PFSK-1 (cell line): Measurements from ENCODE around the gene GLT8D2.

Experiments
- FOXP2 ChIP-seq: optimal IDR thresholded peaks from 2 replicates; pipeline ENCODE3; 2011; ENCODE audit warnings: borderline replicate concordance, control low read depth, inconsistent platforms; ENCODE audit not compliant: insufficient read depth; ENCODE audit errors: extremely low read length, extremely low read depth
- POLR2AphosphoS5 ChIP-seq: IDR thresholded peaks from 2 replicates; pipeline ENCODE4 v1.6.1; 2012; ENCODE audit warnings: low read depth, mild to moderate bottlenecking, control low read depth, low read length, moderate library complexity
- REST ChIP-seq, 2 experiments: IDR thresholded peaks; 2 replicates each; pipeline versions ENCODE4 v1.6.1 to v1.8.0; 2011 to 2012; ENCODE audit warnings: low read depth in 2 of 2, low read length in 2 of 2, control low read depth in 1 of 2, inconsistent platforms in 1 of 2, mild to moderate bottlenecking in 1 of 2, moderate library complexity in 1 of 2; ENCODE audit not compliant: insufficient read depth in 1 of 2
- SIN3A ChIP-seq: IDR thresholded peaks from 2 replicates; pipeline ENCODE4 v1.6.1; 2012; ENCODE audit warnings: mild to moderate bottlenecking, low read length, moderate library complexity, borderline replicate concordance; ENCODE audit not compliant: insufficient read depth
- TAF1 ChIP-seq: IDR thresholded peaks from 2 replicates; pipeline ENCODE4 v1.6.1; 2012; ENCODE audit warnings: low read length, control low read depth, borderline replicate concordance; ENCODE audit not compliant: insufficient read depth

DNA sequence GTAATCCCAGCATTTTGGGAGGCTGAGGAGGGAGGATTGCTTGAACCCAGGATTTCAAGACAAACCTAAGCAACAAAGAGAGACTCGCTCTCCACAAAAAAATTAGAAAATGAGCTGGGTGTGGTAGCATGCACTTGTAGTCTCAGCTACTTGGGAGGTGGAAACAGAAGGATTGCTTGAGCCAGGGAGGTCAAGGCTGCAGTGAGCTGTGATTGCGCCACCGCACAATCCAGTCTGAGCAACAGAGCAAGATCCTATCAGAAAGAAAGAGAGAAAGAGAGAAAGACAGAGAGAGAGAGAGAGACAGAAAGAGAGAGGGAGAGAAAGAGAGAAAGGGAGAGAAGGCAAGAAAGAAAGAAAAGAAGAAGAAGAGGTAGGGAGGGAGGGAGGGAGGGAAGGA lies 47.3 kb downstream of the GLT8D2 start:
- no peak for TF ChIP-seq POLR2AphosphoS5
- no peak for TF ChIP-seq SIN3A
- TF ChIP-seq REST (IDR thresholded peaks at IDR 0.05; ENCODE audit: insufficient read depth in 1 of 2, low read depth in 2 of 2, low read length in 2 of 2): no peak
- TF ChIP-seq FOXP2: no peak
- no peak for TF ChIP-seq TAF1
